Left lobe of liver (tissue), 2 donors: ENCODE results near the gene SLC19A2. TPM values are rescaled to one million over a fixed set of nuclear protein-coding genes. Genes with fewer than 3 reads are reported as not detected.
A peak's percentile ranks its signal among the peaks of the same experiment; 100 is the strongest.
"Not testable (repeated sequence)": the region's sequence is repeated elsewhere in the genome, so short reads cannot be mapped to it uniquely, and the experiment has no call there.

Experiments used
- ATAC-seq: fragments of 200-7000 bp; cut with Tn5 transposase; one replicate; pipeline ENCODE4 v1.9.1; 2020; ENCODE audit warnings: mild to moderate bottlenecking, moderate library complexity
- DNase-seq: peaks from one replicate; pipeline ENCODE4 v3.0.0-alpha.2; 2020; ENCODE audit warnings: low spot score
- total RNA-seq: library from RNA; stranded (reverse); gene quantifications from one replicate; pipeline ENCODE4 v1.2.1, GENCODE V29; 2021
- donor health status: DM: no; HTN: no; CAD: no; lungs with moderate emphysema.
- donor health status: DM: no; HTN: yes; CAD: no.

SLC19A2 gene
- total RNA-seq = 9.1 TPM

- ATAC-seq (peak; percentile 90), DNase-seq (peak; percentile 100)
Observed at GRCh38 chr1:169485431-169486280, at the start of gene SLC19A2. Gene SLC19A2, minus strand, starts transcription at chr1:169485944. Its CDS starts 178 bp downstream, at chr1:169485766.

- no peak for DNase-seq
- no peak for ATAC-seq
Observed at GRCh38 chr1:169534653-169535052, 48.9 kb upstream of the SLC19A2 start.

- not testable (repeated sequence) for ATAC-seq, DNase-seq
Observed at GRCh38 chr1:169533528-169534190, 47.9 kb upstream of the SLC19A2 start.

GRCh38 chr1:169530448-169530847, 44.7 kb upstream of the SLC19A2 start:
- ATAC-seq (no peak), DNase-seq (no peak)

- ATAC-seq = peak; percentile 41
Observed at GRCh38 chr1:169529068-169529642, 43.4 kb upstream of the SLC19A2 start.

GRCh38 chr1:169528215-169529067, 42.7 kb upstream of the SLC19A2 start:
- no peak for ATAC-seq
- no peak for DNase-seq

More at GRCh38 chr1:169529068-169529642, 43.4 kb upstream of the SLC19A2 start:
- DNase-seq = no peak

GRCh38 chr1:169527451-169528214, 41.9 kb upstream of the SLC19A2 start:
- ATAC-seq = no peak
- no peak for DNase-seq

GRCh38 chr1:169527001-169527400, 41.3 kb upstream of the SLC19A2 start:
- ATAC-seq = no peak
- DNase-seq = no peak

GRCh38 chr1:169526120-169526832, 40.5 kb upstream of the SLC19A2 start:
- DNase-seq (no peak), ATAC-seq (no peak)

GRCh38 chr1:169525391-169525790, 39.6 kb upstream of the SLC19A2 start:
- DNase-seq (no peak), ATAC-seq (no peak)

GRCh38 chr1:169523904-169524303, 38.2 kb upstream of the SLC19A2 start:
- DNase-seq = peak; percentile 72
- ATAC-seq = peak; percentile 87

- no peak for DNase-seq
- ATAC-seq = no peak
Observed at GRCh38 chr1:169521226-169521625, 35.5 kb upstream of the SLC19A2 start.

GRCh38 chr1:169517558-169518186, 31.9 kb upstream of the SLC19A2 start:
- ATAC-seq (no peak), DNase-seq (no peak)

- DNase-seq (no peak), ATAC-seq (no peak)
Observed at GRCh38 chr1:169515641-169516040, 29.9 kb upstream of the SLC19A2 start.

- ATAC-seq (no peak), DNase-seq (no peak)
Observed at GRCh38 chr1:169514566-169515270, 29.0 kb upstream of the SLC19A2 start.

- no peak for ATAC-seq
- DNase-seq = no peak
Observed at GRCh38 chr1:169513208-169513607, 27.5 kb upstream of the SLC19A2 start.

- peak; percentile 54 for ATAC-seq
- DNase-seq = no peak
Observed at GRCh38 chr1:169511316-169512005, 25.7 kb upstream of the SLC19A2 start.

GRCh38 chr1:169510060-169510459, 24.3 kb upstream of the SLC19A2 start:
- ATAC-seq (peak; percentile 4), DNase-seq (no peak)
